Activated T-cell treated with anti-CD3 and anti-CD28 coated beads, Interleukin-2, amount 50 U/mL, for 48 hours (primary cell): ENCODE data around the gene FOXO1.
A peak's percentile ranks its signal among the peaks of the same experiment; 100 is the strongest.
"Not testable (repeated sequence)": the region's sequence is repeated elsewhere in the genome, so short reads cannot be mapped to it uniquely, and the experiment has no call there.

Source experiments
- DNase-seq, 2 experiments: peaks; one replicate each; pipeline ENCODE4 v3.0.0-alpha.2; 2020

The FOXO1 gene

DNA sequence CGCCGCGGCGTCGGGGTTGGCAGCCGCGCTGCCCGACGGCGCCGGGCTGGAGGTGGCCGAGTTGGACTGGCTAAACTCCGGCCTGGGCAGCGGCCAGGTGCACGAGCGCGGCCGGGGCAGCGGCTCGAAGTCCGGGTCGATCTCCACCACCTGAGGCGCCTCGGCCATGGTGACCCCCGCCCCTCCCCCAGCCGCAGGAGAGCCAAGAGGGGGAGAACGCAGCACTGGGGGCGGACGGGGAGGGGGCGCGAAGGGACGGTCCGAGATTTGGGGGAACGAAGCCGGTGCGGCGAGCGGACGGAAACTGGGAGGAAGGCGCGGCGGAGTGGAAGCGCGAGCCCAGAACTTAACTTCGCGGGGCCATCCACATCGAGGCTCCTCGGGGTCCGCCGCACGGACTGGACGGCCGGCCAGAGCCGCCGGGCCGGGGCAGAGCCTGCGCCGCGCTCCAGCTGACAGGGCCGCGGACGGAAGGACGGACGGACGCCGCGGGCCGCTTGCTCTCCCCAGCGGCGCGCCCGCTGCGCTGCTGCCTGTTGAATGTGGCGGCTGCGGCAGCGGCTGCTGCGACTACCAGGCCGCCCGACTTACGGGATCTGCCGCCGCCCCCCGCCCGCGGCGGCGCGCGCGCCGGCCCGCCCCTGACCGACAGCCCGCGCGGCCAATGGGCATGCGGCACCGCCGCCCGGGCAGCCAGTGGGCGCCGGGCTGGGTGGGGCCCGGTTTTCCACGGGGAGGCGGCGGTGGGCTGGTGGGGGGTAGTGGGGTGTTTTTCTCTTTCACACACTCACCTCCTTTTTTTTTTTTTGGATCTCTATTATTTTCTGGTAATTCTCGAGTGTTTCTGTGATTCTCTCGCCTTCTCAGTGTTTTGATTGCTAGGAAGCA, at the start of gene FOXO1:
Gene FOXO1 (minus strand): TSS at position 597 of the 888 bp plus-strand sequence. CDS start 429 bp downstream, at position 168.
- peak; percentile 87 to 92 for DNase-seq

DNA sequence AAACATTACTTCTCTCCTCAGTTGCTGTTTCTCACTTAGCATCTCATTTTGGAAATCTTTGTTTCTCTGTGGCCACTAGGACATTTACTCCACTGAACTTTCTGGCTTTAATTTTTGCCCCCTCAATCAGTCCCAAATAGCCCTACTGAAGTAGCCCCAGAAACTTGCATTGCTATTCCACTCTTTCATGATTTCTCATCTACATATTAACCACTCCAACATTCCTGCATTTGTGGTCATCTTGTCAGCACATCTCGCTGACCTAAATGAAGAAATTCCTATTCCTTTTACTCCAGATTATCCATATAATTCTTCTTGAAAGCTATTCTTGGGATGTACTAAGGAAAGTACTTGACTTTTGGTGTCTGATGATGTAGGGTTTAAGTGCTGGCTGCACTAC, 48.0 kb upstream of the FOXO1 start:
- not testable (repeated sequence) for DNase-seq

DNA sequence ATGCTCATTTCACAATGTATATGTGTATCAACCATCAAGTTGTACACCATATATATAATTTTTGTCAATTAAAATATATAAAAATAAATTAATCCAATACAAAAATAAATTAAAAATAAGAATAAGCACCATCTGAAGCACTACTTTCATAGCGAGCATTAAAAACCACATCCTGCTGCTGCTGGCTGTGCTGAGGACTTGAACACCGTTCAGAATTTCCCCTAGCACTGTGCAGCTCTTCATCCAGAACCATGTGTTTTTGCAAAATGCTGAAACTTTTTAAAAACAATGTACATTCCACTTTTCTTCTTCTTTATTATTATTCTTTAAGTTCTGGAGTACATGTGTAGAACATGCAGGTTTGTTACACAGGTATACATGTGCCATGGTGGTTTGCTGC, 40.0 kb upstream of the FOXO1 start:
- no peak for DNase-seq

DNA sequence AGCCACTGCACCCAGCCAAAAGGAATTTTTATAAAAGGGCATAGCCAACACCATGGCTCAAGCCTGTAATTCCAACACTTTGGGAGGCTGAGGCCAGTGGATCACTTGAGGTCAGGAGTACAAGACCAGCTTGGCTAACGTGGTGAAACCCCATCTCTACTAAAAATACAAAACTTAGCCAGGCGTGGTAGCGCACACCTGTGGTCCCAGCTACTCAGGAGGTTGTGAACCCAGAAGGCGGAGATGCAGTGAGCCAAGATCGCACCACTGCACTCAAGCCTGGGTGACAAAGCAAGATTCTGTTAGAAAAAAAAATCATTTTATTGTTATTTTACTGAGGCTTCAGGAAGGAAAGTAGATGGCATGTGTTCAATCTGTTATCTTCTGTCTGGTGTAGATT, 31.3 kb upstream of the FOXO1 start:
- no peak for DNase-seq

DNA sequence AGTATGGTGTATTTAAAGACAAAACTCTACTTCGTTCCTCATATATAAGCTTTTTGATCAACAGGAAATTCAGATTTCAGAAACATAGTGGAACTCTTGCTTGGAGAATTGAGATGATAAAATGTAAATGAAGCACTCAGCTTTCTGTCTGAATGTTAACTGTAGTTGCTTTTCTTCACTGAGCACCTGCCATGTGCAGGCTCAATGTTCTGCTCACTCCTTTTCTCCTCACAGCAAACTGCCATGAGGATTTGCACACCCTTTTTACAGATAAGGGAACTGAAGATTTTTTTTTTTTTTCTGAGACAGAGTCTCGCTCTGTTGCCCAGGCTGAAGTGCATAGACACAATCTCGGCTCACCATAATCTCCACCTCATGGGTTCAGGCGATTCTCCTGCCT, 28.0 kb upstream of the FOXO1 start:
- DNase-seq, result no peak

DNA sequence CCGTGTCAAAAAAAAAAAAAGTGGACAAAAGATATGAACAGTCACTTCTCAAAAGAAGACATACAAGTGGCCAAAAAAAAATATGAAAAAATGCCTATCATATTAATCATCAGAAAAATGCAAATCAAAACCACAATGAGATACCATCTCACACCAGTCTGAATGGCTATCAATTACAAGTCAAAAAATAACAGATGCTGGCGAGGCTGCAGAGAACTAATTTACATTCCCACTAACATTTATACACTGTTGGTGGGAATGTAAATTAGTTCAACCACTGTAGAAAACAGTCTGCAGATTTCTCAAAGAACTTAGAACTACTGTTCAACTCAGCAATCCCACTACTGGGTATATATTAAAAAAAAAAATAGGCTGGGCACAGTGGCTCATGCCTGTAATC, 26.5 kb upstream of the FOXO1 start:
- DNase-seq, result no peak

DNA sequence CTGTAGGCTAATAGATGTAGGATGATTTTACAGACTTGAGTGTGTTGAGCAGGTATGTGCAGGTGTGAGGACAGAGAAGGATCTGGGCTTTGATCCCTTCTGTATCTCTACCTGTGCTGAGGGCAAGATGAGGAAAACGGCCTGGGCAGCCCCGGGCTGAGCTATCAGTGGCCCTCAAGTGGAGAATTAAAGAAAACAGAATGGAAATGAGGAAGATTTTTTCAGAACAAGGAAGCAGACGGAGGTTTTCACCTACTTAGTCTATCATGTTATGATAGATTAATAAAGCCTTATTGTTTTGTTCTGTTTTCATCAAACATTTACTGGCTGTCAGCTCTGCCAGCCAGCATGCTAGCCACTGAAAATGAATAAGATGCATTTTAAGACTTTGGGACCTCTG, 22.3 kb upstream of the FOXO1 start:
- DNase-seq, result no peak

DNA sequence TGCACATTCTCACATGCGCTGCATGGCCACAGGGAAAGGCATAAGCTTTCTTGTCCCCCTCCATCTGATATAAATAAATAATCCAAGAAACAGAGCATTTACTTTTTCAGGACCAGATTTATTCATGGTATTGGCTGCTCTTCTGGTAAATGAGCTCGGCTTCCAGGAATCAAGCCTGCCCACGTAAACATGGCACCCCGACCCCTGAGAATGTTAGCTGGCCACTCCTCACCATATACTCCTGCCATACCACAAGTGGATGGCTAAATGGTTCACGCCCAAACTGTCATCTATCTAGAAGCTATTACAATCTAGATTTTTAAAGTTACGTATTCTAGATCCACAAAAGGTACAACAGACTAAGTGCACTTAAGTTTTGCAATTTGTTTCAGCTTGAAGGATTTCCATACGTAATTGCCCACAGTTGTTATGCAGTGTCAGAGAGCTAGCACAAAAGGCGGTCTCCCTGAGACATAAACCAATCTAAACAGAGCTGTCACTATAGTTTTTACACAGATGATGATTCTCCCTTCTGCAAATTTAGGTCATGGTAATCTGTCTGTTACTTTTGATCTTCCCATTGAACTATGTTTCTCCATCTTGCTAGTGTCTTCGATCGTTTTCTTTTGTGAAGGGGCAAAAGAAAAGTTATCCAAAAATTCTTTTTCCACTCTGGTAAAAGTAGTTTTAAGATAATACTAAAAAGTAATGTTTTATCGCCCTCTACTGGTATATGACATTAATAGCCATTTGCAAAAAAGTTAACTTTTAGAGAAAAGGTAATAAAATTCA, 16.2 kb upstream of the FOXO1 start:
- DNase-seq, result no peak

DNA sequence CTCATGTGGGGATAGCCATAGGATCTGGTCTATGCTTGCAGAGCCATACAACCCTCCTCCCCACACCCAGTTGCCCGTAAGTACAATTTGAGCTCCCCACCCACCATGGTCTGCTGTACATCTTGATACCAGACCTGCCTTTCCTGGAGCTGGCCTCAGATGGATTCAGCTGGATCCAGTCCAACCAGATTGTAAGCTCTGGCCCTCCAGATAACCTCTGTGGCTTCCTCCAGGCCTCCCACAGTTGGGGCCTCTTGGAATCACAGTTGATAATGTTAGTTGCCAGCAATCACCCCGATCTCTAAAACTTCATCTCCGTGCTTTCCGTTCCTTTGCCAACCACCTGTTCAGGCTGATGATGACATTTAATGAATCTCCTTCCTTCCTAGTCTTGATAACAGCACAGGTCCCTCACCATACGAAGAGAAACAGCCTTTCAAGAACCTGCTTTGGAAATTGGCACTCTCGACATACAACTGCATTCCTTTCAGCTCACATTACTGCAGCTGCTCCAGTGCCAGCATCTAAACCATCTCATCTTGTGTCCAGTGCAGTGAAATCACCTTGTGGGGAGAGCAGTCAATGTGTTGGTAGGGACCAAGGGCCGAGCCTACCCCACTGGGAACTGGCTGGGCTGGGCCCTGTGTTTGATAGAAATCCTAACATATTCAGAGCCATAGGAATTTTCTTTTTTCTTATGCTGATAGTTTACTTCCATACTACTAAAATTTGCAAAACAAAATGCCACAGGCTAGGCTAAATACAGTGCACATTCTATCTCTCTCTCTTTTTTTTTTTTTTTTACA, 15.1 kb upstream of the FOXO1 start:
- DNase-seq, result no peak

DNA sequence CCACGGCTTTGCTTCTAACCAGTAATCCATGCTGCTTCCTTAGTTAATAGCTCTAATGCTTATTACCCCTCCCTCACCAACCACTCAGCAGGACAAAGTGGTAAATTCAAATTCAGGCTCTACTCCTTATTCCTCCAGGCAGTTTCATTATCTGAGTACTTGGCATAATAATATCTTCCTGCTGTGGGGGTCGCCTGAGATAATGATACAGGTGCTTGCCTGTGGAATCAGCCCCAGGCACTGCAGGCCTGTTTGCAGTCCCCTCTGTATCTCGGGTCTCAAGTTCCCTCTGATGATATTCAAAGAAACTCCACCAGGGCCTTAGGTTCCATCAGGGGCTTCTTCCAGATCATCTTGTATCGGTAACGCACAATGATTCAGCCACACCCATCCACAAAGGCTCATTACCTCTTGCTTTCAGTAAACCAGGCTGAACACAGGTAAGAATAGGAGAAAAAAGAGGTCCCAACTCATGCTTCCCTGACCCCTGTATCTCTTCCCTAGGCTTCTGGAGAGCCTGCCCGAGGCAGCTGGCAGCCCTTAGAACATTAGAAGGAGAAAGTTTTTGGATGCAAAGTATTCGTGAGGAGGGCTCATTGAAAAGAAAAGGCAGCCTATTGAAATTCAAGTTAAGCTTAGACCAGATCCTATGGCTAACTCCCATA, 14.3 kb upstream of the FOXO1 start:
- DNase-seq, result no peak

DNA sequence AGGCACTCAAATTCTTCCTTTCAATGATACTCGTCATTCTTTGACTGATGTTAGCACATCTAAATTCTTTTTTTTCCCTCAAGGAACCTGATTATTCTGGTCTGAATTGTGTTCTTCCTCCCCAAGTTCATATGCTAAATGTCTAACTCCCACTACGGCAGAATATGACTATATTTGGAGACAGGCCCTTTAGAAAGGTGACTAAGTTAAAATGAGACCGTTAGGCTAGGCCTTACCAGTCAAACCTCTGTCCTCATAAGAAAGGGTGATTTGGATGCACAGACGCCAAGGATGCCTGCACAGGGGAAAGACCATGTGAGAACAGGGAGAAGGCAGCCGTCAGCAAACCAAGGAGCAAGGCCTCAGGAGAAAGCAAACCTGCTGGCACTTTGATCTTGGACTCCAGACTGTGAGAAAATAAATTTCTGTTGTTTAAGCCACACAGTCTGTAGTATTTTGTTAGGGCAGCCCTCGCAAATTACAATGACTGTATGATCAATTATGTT, 13.1 kb upstream of the FOXO1 start:
- DNase-seq, result no peak

DNA sequence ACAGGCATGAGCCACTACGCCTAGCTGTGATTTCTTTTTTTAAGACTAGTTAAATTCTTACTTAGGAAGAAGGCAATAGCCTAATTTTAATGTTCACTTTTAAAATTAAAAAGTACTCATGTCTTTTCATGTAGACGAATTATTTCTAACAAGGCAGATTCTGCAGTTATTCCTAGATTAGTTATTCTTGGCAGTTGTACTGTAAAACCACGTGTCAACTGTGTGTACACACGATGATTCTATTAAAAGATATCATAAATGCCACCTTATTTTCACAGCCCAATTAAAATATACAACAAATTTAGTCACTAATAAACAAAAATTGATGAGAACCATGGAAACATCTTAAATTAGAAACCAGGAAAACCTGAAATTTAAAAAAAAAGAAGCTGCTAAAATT, 10.6 kb upstream of the FOXO1 start:
- no peak for DNase-seq

DNA sequence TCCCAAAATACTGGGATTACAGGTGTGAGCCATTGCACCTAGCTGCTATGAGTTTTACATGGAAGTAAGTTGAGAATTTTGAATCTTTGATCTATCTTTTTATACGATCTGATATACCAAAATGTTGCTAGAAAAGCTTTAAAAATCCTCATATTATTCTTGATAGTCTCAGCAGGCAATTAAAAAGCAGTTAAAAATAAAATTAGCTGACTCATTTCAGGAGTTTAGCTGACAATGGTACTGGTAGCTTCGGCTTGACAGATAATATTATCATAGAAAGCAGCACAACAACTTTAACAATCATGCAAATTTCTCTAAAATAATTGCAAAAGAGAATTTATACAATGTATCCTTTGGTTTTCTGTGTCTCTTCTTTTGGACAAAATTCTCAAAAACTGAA, 9.6 kb upstream of the FOXO1 start:
- no peak for DNase-seq

DNA sequence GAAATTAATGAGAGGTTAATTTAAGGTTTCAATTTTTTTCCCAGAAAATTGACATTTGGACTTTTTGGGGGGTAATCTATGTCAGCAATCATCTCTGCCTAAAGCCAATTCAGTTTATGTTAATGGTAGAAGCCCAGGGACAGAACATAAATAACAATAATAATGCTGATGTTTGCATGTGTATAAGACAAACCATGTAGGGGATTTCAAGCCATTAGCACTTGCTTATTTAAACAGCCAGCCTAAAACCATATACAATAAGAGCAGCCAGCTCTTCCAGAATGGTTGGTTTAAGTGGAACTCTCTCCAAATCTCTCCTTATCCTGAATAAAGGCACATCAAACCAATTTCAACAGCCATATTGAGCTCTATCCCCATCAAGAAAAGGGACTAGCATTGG, 7.0 kb upstream of the FOXO1 start:
- DNase-seq, result no peak

DNA sequence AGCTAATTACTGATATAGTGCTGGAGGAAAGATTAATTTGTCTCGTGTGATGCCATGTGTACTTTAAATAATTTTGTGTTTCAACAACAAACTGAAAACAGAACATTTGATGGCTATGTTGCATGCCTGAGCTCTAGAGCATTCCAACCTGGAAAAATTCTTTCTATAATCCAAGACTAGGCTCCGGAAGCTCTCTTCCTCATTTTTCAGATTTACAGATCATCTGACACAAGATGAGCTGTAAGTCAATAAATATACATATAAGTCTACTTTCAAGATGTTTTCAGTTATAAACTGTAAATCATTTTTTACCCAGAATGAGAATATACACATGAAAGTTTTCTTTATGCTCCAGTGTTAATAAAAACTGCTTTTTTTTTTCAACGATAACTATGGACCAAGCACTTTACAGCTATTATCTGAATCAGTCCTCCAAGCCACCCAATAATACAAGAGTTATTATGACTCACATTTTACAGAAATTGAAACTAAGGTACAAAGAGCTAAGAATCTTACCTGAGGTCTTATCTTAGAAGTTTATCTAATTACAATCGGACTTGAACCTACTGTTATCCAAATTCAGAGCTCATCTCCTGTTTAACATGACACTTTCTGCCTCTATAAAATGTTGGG, 6.4 kb upstream of the FOXO1 start:
- DNase-seq, result no peak

DNA sequence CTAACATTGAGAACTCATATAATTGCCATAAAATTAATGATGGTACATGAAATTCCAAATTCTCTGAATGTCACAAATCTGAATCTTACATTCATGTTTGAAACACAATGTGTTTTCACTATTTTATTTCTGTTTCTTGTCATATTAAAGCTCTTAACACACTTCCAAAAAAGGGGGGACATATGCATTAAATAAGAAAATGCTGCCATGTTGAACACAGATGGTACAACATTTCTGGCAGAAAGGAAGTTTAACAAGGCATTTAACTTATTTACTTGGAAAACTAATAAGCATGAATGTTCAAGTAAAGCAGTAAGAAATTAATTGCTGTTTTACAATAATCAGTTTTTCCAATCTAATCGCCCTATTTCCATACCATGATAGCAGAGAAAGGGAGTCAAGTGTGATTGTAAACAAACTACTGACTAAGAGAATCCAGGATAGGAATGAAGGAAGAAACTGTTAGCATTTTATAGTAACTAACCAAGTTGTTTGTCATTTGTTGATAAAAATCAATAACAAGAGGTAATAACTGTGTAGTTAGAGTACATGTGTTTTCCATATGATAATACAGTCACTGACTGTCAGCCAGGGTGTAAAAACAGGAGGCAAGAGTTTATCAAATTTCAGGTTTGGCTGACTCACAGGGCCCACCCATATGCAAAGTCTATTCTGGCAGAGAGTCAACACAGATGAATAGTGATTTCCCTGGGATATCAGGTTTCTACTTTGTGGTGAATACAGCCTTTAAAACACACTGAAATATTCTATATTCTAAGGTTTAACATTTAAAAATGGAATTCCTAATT, 5.7 kb upstream of the FOXO1 start:
- DNase-seq, result no peak

DNA sequence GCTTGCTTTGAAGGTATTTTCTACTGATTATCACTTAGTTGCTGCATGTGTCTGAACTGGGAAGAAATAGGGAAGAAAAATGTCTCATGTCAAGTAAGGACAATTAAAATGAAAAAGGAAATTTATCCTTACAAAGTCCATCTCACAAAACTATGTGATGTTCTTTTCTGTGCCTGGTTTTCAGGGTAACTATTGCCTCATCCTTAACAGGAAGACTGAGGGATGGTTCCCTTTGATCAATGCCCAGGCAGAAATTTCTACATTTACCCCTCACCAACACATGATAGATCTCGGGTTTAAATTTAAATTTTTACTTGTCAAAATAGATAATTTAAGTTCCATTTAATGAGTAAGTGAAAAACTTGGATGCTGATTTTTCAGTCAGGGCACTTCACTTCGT, 3.9 kb upstream of the FOXO1 start:
- no peak for DNase-seq

DNA sequence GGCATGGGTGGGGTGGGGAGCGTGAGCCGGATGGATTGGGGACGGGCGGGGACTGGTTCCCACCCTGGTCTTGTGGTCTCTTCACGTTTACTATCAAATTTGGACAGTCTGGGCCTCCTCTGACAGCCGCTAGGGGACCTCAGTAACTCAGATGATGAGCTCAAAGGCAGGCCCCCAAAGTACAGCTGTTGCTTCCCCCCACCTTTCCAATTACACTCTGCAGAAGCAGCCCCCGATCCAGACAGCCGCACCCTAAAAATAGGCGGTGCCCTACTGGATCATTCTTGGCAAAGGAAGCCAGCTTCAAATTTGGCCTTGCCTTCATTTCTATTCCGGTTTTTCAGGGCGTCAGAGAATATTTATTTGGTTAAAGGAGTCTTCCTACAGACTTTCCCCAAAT, 1.9 kb upstream of the FOXO1 start:
- peak; percentile 44 to 58 for DNase-seq

DNA sequence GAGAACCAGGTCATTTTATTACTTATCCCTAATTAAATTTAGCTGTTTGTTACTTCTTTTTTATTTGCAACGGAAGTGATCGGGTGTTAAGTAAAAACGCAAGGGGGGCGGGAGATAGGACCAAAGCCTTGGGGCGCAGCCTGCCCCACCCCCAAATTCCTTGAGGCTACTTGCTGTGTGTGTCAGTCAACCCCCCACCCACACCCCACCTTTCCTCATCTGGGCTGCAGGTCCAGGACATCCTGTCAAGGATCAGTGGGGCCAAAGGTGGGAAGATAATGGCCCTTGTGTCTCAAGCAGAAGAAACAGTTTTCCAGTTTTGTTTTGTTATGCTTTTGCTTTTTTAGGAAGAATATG, 1.2 kb upstream of the FOXO1 start:
- DNase-seq, result no peak

DNA sequence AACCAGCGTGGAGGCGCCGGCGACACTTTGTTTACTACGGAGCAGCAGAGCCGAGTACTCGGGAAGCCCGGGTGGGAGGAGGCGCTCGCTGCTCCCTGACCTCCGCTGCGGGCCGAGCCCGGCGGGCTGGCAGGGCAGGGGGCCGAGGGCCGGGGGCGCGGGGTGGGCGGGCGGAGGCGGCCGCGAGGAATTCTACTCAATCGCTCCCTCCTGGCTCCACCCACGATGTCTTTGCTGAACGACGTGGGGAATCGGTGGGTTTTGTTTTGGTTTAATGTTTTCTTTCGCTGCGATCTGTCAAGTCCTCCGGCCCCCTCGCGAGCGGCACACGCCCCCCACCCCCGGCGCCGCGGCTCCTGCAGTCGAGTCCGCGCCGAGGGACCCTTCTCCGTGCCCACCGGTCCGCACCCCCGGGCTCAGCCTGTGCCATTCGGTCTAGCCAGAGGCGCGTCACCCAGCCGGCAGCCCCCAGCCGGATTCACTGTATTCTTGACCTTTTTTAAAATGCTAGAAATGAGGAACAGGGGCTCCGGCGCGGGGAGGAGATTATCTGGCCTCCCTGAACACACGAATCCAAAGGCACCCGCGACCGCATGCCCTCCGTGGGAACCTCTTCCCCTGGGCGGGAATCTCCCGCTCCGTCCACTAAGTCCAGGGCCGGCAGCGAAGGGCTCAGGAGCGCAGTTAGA, 636 bp upstream of the FOXO1 start:
- peak; percentile 56 to 62 for DNase-seq
